PC-9 (cell line): ENCODE measurements around the gene DNAJB14.

ENCODE experiments used
- EZH2 ChIP-seq: fragments of 200-600 bp; sonication (generic); IDR thresholded peaks from 2 replicates; pipeline ENCODE4 v1.8.0; 2017; ENCODE audit warnings: antibody characterized with exemption, low read depth
- TF ChIP-seq, protein P1 (sequence below): fragments of 200-600 bp; sonication (generic); conservative IDR thresholded peaks from 2 replicates; pipeline ENCODE4 v1.6.1; 2017; ENCODE audit warnings: mixed run types, antibody characterized with exemption, mild to moderate bottlenecking, moderate library complexity

- TF ChIP-seq, protein P1, sequence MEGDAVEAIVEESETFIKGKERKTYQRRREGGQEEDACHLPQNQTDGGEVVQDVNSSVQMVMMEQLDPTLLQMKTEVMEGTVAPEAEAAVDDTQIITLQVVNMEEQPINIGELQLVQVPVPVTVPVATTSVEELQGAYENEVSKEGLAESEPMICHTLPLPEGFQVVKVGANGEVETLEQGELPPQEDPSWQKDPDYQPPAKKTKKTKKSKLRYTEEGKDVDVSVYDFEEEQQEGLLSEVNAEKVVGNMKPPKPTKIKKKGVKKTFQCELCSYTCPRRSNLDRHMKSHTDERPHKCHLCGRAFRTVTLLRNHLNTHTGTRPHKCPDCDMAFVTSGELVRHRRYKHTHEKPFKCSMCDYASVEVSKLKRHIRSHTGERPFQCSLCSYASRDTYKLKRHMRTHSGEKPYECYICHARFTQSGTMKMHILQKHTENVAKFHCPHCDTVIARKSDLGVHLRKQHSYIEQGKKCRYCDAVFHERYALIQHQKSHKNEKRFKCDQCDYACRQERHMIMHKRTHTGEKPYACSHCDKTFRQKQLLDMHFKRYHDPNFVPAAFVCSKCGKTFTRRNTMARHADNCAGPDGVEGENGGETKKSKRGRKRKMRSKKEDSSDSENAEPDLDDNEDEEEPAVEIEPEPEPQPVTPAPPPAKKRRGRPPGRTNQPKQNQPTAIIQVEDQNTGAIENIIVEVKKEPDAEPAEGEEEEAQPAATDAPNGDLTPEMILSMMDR: no peak
- no peak for TF ChIP-seq EZH2
Observed at GRCh38 chr4:99943904-99944437, 2.4 kb downstream of the DNAJB14 start.
